Left colon (tissue), 2 donors: ENCODE results near the gene SPATA25. TPM values are rescaled to one million over a fixed set of nuclear protein-coding genes. Genes with fewer than 3 reads are reported as not detected.
"Not testable (repeated sequence)": the region's sequence is repeated elsewhere in the genome, so short reads cannot be mapped to it uniquely, and the experiment has no call there.

Experiments
- ATAC-seq: fragments of 200-7000 bp; cut with Tn5 transposase; one replicate; pipeline ENCODE4 v1.9.1; 2020; ENCODE audit warnings: mild to moderate bottlenecking, moderate library complexity
- DNase-seq, 2 donors: peaks; one replicate each; pipeline ENCODE4 v3.0.0-alpha.2; 2020
- intact Hi-C, 2 donors: fragments of 100-400 bp; cut with DNase I in 1 of 2; cut with micrococcal nuclease in 1 of 2; formaldehyde crosslinking; loops; one replicate each; pipeline versions ENCODE4 v1.11.2 to v1.14.0; 2022; cut with DNase I, micrococcal nuclease
- total RNA-seq, 2 donors: library from RNA; stranded (reverse); fragmentation: NEBNext Ultra II Directional; extraction: Animal tissue kit (Norgen Biotek cat#: 25700); gene quantifications; one replicate each; pipeline ENCODE4 v1.2.1, GENCODE V29; 2021
- donor health status: DM: no; HTN: no; CAD: no.
- donor health status: DM: yes; HTN: yes; CAD: no.

The SPATA25 gene
- total RNA-seq, 2 donors from 2014 or later: 2.0 to 3.2 TPM

DNA sequence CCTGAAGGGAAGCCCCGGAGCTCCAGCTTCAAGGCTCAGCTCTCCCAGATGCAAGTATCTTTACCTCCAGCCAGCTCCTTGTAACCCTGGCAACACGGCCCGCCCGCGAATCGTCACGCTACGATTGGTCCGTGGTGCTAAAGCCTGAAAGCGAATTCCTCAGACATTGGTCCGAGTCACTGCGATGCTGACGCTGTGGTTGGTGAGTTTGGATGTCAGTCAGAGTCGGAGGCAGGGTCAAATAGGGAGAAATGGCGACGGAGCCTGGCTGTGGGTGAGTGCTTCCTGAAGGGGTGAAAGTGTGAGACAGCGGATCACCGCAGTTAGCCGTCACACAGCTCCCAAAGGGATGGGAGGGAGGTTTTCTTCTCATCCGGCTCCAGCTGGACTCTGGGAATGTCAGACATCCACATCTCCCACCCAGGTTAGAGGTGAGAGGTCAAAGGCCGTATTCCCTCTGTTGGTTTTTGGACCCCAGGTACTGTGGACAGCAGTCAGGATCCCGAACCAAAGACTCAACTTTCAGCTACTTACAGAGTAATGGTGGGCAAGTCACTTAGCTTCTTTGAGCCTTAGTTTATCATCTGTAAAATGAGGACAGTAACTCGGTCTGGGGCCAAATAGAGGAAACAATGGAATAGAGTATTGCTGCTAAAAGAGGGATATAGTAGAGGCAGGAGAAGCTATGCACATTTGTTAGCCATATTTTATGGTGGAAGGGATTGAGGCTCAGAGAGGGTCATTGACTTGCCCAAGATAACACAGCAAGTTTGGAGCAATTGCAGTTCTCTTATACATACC lies 6.2 kb downstream of the SPATA25 start, which contains the start of gene ZSWIM1:
Gene ZSWIM1, plus strand, starts transcription at position 240 of the 801 bp plus-strand sequence. CDS start 1,366 bp downstream, outside the sequence.
- peak; percentile 99 for DNase-seq
- intact Hi-C loops: no loop called here

DNA sequence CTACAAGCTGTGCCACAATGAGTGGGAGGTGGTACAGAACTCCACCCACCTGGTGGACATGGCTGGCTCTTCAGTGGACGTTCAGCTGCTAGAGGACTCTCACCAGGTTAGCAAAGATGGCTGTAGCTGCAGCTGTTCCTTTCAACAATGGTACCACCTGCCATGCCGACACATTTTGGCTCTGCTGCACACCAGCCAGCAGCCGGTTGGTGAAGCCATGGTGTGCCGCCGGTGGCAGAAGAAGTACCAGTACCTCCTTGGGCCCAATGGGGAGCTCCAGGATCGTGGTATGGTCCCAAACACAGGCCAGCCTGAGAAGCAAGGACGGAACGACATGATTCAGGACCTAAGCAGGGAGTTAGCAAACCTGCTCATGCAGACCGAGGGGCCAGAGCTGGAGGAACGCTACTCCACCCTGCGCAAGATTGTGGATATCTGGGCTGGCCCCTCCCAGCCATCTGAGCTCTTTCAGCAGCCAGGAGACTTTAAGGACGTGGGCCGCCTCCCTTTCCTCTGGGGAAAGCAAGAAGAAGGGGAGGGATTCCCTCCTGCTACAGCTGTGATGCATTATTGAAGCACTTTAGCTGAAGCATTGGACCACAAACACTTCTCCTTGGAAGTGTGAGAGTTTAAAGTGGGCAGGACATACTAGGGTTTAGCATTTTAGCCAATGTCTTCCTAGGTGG lies 9.2 kb downstream of the SPATA25 start:
- ATAC-seq: no peak

More for the DNA sequence above, 6.2 kb downstream of the SPATA25 start, which contains the start of gene ZSWIM1:
- peak; percentile 98 for ATAC-seq

DNA sequence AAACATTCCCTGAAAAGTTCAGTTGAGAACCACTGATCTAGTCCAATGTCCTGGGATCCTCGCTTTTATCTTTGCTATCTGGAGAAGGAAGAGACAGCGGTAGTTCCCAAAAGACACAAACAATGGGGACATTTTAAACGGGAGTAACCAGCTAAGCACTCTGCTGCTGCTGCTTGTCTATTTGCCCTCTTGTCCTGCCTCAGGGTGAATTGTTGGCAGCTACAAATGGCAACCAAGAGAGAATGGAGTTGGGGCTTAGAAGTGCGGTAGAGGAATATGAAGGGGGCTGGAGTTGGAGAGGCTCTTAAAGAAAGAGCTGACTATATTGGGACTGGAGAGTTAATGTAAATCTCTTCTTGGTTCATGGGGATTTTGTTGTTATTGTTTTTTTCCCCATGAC lies 12.8 kb downstream of the SPATA25 start:
- intact Hi-C loops: no loop called here
- ATAC-seq (no peak), DNase-seq (no peak)

More for the DNA sequence above, 9.2 kb downstream of the SPATA25 start:
- intact Hi-C loops: no loop called here
- no peak for DNase-seq

DNA sequence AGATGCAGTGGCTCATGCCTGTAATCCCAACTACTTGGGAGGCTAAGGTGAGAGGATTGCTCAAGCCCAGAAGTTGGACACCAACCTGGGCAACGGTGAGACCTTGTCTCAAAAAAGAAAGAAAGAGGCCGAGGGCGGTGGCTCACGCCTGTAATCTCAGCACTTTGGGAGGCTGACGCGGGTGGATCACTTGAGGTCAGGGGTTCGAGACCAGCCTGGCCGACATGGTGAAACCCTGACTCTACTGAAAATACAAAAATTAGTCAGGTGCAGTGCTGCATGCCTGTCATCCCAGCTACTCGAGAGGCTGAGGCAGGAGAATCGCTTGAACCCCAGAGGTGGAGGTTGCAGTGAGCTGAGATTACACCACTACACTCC lies 13.3 kb downstream of the SPATA25 start:
- ATAC-seq, intact Hi-C loops, DNase-seq: not testable (repeated sequence)

DNA sequence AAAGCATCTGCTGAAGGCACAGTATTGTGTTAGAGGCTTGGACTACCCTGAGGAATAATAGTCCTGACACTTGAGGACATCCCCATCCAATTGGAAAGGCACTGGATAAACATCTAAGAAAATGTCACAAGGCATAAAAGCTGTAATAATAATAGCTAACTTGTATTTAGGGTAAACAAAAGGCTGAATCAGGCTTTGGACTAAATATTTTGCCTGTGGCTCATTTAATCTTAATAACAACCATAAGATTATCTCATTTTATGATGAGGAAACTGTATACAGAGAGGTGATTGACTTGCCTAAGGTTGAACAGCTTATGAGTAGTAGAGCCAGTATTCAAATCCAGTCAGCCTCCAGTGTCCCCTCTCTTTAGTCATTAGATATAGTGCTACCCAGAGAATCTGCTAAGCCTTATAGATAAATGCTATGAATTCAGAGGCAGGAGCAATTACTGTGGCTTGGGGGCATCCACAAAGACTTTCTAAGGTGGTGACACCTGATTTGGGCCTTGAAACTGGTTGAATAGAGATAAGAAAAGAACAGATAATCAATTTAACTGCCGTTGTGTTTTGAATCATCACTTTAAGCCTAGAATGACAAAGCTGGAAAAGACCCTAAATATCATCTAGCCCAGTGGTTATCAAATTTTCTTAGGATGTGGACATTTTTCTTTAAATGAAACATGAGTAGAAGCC lies 13.9 kb downstream of the SPATA25 start:
- no peak for ATAC-seq
- intact Hi-C loops: no loop called here
- no peak for DNase-seq

DNA sequence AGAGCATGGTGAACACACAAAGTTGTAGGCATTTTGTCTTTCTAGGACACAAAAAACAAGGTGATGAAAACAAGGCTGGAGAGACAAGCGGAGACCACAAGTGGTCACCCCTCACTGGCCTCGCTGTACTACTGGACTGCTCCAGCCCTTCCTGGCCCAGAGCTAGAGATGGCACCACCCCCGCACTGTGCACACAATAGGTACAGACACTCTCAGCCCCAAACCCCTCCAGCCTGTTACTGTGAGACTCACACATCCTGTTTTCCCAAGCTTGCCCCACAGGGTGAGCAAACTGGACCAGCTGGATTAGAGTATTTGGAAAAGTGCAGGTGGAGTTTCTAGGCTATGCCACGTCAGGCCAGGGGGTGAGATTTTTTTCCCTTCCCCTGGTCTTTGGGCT lies 14.8 kb downstream of the SPATA25 start:
- no peak for DNase-seq
- no peak for ATAC-seq
- intact Hi-C loops: no loop called here

DNA sequence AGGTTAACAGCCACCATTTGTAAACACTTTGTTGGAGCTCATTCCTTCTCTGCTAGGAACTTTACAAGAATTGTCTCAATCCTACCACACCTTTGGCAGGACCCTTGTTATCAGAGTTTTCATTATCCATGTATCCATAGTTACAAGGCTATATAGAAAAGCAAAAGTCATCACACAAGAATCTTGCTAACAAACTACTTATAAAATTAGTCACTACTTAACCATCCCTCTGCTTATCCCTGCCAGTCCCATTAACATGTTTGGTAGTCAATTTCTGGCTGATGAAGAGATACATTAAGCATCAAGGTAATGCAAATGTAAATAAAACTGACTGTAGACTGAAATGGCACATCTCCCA lies 19.6 kb downstream of the SPATA25 start:
- DNase-seq (no peak), ATAC-seq (peak; percentile 44)
- intact Hi-C loops: no loop called here

DNA sequence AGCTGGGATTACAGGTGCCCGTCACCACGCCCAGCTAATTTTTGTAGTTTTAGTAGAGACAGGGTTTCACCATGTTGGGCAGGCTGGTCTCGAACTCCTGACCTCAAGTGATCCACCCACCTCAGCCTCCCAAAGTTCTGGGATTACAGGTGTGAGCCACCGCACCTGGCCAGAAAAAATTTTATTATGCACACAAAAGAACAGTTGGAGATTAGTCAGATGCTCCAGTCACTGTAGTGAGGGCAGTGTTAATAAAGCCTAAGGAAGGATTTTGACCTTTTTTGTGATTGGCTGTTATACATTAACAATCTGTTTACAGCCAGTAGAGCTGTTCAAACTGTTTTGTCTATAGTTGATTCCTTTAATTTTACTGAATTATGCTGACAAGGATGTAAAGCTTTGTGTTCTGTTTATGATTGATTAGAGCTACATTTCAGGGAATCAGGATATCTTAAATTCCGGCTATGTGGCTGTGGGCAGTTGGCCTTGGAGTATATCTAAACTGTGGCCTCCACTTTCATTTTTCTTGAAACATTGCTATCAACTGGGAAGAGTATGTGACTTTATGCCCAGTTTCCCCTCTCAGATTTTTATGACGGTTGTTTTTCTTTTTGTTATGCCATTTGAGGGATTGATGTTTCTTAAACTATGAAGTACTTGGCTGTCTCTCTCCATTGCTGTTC lies 20.1 kb downstream of the SPATA25 start:
- DNase-seq: no peak
- ATAC-seq: peak; percentile 80
- intact Hi-C loops: no loop called here

DNA sequence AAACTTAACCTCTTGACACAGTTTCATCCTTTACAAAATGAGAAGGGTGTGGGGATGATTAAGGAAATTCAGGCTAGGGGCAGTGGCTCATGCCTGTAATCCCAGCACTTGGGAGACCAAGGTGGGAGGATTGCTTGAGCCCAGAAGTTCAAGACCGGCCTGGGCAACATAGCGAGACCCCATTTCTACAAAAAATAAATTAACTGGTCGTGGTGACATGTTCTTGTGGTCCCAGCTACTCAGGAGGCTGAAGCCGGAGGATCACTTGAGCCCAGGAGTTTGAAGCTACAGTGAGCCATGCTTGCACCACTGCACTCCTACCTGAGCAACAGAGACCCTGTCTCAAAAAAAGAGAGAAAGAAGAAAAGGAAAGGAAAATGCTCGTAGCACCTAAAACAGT lies 21.0 kb downstream of the SPATA25 start:
- no peak for DNase-seq
- ATAC-seq: no peak
- intact Hi-C loops: no loop called here

DNA sequence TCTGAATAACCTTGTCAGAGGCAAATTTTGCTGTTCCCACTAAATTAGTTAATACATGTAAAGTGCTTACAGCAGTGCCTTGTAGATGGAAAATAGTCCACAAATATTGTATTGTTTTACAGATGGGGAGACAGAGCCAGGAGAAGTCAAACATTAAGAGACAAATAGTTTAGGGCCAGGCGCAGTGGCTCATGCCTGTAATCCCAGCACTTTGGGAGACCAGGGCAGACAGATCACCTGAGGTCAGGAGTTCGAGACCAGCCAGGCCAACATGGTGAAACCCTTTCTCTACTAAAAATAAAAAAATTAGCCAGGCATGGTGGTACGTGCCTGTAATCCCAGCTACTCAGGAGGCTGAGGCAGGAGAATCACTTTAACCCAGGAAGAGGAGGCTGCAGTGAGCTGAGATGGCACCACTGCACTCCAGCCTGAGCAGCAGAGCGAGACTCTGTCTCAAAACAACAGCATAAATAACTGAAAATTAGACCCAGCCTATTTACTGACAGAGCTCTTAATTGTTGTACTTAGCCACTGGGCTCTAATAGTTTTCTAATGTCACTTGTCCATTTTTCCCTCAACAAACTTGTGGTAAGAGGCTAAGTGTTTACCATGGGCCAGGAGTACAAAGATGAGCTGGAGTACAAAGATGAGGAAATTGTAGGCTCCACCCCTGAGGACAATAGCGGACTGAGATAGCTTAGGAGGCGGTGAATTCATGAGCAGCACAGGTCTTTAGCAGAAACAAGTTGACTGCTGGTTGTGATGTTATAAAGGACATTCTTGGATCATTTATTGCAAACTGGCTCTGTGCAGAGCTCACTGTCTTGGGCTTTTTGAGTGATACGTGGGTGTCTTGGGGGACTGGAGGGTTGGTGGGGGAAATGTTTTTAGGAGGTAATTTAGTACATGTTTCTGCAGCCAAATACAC lies 23.6 kb downstream of the SPATA25 start:
- intact Hi-C loops: no loop called here
- no peak for DNase-seq
- ATAC-seq: peak; percentile 66

DNA sequence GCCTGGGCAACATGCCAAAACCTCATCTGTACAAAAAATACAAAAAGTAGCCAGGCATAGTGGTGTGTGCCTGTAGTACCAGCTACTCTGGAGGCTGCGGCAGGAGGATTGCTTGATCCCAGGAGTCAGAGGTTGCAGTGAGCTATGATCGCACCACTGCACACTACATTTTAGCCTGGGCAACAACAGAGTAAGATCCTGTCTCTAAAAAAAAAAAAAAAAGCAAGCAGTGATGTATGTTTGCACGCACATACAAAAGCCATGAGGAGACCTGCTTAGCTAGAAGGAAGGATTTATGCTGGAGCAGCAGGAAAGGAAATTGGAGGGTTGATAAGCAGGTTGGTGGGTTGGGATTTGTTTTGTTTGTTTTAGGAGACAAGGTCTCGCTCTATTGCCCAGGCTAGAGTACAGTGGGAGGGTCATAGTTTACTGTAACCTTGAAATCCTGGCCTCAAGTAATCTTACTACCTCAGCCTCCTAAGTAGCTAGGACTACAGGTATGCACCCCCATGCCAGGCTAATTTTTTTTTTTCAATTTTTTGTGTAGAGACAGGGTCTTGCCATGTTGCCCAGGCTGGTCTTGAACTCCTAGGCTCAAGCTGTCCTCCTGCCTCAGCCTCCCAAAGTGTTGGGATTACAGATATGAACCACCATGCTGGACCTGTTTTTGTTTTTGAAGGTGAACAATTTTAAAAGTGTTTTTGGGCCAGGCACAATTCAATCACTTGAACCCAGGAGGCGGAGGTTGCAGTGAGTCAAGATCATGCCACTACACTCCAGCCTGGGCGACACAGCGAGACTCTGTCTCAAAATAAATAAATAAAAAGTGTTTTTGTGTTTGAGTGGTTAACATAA lies 26.0 kb downstream of the SPATA25 start:
- peak; percentile 26 for ATAC-seq
- peak in 1 of 2 donors; percentile 32 for DNase-seq
- intact Hi-C loops: no loop called here

DNA sequence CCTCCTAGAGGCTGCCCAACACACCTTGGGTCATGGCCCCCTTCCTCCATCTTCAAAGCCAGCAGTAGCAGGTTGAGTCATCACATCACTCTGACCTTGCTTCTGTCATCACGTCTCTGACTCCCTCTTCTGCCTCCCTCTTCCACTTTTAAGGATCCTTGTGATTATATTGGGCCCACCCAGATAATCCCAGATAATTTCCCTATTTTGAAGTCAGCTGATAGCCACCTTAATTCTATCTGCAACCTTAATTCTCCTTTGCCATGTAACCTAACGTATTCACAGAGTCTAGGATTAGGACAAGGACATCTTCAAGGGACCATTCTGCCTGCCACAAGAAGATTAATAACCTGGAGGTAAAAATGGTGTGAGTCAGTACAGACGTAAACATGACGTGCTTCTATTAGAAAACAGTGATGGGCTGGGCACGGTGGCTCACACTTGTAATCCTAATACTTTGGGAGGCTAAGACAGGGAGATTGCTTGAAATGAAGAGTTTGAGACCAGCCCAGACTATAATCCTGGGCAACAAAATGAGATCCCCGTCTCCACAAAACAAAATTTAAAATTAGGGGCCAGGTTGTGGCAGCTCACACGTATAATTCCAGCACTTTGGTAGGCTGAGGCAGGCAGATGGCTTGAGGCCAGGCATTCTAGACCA lies 26.7 kb downstream of the SPATA25 start:
- ATAC-seq (no peak), DNase-seq (no peak)
- intact Hi-C loops: no loop called here

DNA sequence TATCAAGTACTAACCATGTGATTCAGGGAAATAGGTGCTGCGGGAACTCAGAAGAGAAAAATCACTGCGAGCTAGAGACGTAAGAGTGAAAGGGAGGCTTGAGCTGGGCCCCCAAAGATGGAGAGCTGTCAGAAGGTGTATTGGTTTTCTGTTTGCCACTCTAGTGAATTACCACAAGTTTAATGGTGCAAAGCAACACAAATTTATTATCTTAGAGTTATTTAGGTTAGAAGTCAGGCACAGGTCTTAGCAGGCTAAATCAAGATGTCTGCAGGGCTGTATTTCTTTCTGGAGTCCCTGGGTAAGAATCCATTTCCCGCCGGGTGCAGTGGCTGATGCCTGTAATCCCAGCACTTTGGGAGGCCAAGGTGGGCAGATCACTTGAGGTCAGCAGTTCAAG lies 27.5 kb downstream of the SPATA25 start:
- DNase-seq (no peak), ATAC-seq (no peak)
- intact Hi-C loops: no loop called here

DNA sequence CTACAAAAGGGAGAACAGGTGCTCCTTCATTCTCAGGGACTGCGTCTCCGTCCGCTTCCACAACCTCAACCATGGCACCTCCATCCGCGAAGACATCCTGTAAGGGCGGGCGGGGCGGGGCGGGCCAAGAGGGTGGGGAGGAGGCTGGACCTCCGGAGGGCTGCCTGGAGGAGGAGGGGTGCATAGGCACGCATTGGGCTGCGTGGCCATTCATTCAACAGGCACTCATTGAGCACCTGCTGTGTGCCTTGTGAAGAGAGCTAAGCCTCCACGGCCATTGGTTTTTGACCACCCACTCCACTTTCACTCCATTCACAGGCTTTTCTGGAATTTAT lies 29.6 kb downstream of the SPATA25 start:
- intact Hi-C loops: no loop called here
- ATAC-seq (peak; percentile 16), DNase-seq (peak in 1 of 2 donors; percentile 40)

DNA sequence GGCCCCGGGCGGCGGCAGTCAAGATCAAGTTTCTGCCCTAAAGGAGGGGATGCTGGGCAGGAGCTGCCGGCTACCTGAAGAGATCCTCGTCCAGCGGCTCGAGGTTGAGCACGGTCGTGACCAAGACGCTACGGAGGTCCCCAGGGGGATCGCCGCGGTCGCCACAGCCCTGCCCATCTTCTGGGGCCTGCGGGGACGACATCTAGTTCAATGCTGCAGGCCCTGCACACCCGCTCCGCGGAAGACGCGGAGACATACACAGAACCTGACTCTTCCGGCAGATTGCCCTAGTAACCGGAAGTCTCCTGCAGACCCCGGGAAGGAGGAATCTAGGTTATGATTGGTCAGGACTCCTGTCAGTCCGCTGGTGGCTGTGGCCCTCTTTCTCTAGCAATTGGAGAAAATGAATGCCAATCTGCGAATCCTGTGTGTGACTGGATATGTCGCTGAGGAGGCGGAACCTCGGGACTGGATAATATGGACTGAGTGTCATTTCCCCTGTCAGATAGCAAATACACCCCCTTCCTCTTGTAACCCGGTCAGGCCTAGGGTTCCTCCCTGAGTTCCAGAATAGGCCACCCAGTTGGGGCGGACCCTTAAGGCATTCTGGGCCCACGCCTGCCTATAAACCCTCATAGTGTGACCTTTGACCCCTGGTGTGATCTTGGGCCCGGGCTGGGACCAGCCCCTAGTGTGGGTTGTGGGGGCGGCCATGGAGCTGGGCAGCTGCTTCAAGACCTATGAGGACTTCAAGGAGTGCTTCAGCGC lies 30.1 kb downstream of the SPATA25 start, which contains the start of the genes ACOT8 and ZSWIM3:
Gene ACOT8, minus strand, starts transcription at position 279 of the 768 bp plus-strand sequence. Its CDS starts 77 bp downstream, at position 202.
Gene ZSWIM3, plus strand, starts transcription at position 501 of the 768 bp plus-strand sequence. Its CDS starts 212 bp downstream, at position 713.
- intact Hi-C loops: no loop called here
- DNase-seq (peak; percentile 93 to 99), ATAC-seq (peak; percentile 91)

DNA sequence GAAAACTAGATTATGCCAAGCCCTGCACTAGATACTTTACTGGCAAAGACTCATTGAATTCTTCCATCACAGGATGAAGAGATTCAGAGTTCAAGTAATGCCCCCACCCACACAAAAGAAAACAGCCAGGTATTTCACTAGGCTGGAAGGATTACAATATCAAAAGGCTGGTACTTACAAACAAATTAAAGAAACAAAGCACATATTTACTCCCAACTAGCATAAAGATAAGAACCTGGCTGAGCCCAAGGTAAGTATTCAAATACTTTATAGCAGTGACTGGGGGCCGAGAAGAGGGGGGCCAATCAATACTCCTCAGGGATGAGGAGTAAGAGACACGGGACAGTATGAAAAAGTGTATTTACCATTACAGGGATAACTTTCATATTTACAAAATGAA lies 33.9 kb downstream of the SPATA25 start:
- intact Hi-C loops: no loop called here
- ATAC-seq (no peak), DNase-seq (no peak)
